Inflammatory macrophage treated with lipopolysaccharide for 4 hours (primary cell): ENCODE data around the gene IBA57.
A peak's percentile ranks its signal among the peaks of the same experiment; 100 is the strongest.

Source experiments
- DNase-seq: peaks from one replicate; pipeline ENCODE4 v3.0.0-alpha.2; 2020

Gene IBA57

DNA sequence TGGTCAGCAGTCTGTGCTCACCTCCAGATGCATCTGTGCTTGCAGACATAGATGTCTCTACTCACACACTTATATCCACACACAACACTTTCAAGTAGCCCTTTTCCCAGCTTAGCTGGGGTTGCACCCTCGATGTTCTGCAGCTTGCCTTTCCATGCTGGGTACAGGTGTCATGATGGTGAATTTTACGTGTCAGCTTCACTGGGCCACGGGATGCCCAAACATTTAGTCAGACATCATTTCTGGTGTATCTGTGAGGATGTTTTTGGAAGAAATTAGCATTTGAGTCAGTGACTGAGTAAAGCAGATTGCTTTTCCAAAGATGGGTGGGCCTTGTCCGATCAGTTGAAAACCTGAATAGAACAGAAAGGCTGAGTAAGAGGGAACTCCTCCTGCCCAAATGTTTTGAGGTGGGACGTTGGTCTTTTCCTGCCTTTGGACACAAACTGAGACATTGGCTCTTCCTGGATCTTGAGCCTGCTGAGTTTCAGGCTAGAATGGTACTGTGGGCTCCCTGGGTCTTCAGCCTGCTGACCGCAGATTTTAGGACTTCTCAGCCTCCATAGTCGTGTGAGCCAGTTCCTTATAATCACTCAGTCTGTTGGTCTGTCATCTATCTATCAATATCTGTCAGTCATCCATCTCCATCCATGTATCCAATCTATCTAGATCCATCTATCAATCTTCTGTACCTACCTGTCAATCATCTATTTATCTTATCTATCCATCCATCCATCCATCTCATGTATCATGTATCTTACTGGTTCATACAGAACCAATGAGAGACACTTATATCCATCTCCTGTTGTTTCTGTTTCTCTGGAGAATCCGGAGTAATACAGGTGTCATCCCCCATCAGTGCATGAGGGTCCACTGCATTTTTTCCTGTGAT lies 29.6 kb downstream of the IBA57 start:
- no peak for DNase-seq

DNA sequence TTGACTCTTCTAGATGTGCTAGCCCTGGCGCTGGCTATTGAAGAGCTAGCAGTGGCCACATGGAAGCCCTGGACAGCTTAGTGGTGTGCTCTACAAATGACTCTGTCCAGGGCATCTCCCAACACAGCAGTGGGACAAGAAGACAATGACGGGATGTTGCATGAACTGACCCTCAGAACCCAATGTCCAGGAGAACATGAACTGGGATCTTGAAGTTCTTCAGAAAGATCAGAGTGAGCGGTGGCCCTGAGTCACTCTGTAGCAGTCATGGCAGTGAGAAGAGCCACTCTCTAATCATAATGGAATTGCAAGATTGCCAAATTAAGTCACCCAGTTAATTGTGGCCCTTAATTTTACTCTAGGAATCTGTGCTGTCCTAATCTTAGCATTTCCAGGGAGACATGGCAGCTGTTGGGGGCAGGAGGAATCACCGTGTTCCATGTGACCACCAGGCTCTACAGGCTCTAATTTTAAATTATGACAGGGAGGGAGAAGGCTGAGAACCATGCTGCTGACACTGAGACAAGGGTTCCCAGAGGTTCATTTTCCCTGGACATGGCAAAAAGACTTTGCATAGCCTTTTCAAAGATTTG lies 32.0 kb downstream of the IBA57 start:
- DNase-seq: no peak

DNA sequence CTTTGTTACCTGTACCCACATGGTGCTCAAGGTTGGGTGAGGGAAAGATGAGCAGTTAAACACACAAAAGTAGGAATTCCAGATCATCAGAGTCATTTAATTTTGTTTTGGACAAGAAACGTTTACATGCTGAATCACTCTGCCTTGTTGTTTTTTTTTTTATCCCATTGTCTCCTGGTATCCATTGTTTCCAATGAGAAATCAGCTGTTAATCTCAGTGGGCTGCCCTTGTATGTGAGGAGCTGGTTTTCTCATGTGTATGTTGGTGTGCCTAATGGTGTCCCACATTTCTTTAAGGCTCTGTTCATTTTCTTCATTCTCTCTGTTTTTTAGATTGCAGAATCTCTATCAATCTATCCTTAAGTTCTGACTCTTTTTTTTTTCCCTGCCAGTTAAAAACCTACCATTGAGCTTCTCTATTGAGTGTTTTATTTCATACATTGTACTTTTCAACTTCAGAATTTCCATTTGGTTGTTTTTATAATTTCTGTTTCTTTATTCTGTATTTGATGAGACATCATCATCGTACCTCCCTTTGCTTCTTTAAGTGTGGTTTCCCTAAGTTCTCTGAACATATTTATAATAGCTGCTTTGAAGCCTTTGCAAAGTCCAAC lies 33.5 kb downstream of the IBA57 start:
- DNase-seq: no peak

DNA sequence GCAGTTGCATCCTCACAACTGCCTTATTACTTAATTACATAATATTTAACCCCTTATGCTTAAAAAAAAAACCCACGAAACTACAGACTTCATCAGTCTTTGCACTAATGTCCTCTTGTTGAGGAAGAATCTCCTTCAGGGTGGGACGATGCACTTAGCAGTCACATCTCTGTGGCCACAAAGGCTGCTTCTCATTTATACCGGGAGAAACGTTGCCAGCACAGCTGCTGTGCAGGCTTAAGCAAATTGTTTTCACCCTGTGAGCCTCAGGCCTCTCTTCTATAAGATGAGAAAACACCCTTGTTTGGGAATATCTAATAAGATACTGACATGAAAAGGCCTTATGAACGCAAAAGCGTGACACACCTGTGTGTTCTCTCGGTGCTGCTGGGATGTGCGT lies 39.4 kb downstream of the IBA57 start:
- no peak for DNase-seq

DNA sequence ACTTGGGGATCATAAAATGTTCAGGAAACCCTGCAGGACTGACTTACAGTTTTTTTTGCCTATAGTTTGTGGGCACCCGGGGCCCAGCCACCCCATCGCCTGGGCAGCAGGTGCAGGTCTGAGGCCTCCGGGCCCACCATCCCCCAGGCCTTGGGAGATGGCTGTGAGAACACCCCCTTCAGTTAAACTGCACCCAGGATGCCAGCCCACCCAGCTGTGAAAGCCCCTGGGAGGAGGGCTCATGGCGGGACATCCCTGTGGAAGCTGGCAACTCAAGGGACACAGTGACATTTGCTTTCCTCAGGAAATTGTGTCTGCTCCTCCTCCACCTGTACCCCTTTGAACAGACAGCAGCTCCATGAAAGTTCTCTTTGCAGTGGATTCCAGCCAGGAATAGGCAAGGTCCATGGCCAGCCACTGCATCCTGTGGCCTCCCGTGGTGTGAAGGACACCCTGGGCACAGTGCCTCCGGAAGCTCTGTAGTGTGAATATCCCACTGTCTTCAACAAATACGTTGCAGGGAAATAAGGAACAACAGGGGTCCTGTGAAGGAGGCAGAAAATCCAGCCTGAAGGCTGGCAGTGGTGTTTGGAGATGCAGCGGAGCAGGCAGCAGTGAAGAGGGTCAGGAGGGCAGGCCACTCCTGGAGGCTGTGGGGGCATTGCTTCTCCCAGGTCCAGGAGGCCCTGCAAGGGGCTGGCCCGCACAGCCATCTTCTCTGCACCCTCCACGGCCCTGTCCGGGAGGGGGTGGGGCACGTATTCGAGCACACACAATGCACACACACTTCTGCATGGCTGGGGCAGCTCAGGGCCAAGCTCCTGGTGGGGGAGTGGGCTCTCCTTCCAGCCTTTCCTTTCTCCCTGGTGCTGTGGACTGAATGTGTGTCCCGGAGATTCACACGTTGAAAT lies 40.2 kb downstream of the IBA57 start:
- no peak for DNase-seq

DNA sequence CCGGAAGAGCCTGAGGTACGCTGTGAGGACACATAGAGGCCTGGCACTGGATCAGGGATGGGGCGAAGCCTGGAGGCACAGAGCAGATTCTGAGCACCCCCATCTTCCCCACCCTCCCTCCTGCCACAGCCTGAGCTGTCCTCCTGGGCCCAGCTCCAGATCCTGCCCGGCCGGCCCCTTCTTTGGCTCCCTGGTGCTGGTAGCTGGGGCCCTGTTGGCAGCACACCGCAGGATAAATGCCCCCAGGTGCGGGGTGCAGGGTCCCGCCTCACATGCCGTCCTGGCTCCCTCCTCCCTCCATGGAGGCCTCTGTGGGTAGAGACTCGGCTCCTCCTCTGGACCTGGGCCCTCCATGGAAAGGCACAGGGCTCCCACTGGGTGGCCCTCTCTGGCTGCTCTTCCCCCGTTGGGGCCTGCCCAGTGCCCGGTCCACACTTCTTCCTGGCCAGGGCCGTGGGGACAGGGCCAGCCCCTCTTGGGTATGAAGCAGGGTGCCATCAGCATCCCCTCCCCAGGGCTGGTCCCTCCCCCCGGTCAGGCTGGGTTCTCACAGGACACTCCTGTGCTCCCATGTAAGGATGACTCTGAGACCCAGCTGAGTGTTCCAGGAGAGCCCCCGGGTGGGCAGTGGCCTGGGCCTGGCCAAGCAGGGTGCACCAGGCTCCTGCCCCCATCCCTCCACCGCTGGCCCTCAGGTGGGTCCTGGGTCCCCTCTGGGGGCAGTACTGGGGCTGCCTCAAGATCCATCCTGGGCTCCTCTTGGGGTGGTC lies 41.2 kb downstream of the IBA57 start:
- DNase-seq: no peak

DNA sequence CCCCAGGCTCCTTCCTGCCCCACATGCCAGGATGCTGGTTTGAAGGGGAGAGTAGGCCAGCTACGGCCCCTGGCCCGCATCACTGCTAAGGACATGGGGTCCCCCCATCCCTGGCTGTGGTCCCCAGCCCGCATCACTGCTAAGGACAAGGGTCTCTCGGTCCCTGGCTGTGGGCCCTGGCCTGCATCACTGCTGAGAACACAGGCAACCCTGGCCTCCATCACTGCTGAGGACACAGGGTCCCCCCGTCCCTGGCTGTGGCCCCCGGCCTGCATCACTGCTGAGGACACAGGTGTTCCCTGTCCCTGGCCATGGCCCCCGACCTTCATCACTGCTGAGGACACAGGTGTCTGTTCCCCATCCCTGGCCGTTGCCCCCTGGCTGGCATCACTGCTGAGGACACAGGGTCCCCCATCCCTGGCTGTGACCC lies 41.8 kb downstream of the IBA57 start:
- DNase-seq: no peak

DNA sequence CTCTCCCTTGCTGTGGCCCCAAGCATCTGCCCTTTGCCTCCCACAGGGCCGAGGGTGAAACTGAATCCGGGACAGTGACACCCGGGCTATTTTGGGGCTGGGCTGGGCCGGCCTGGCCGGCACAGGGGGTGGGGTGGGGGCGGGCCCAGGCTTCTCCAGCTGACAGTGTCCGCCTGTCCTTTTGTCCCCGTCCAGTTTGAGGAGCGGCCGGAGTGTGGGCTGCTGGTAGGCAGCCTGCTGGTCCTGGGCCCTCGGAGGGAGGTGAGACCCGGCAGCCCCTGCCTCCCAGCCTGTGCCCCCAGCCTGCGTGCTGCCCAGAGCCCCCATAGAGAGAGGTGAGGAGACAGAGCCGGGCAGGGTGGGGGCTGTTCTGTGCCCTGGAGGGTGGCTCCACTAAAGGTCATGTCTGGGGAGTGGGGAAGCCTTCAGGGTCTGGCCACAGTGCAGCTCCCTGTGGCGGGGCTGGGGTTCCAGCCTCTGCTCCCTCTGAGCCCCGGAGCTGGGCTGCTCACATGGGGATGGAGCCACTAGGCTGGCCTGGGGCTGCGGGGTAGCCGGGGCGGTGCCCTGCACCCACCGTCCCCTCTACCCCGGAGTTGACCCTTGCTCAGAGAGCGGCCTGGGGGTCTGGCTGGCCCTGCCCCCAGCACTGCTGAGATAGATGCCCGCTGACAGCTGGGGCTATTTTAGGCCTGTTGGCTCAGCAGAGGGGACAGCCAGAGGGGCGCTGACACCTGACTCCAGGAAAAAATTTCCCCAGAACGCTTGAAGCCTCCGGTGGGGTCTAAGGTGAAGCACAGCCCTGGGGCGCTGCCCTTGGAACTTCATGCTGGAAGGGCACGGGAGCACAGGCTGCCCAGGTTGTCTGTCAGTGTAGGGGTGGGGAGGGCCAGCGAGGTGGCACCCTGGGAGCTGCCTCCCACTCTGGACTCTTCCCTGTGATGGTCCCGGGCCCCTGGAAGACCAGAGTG lies 42.5 kb downstream of the IBA57 start, which contains the start of gene OBSCN:
TSS of gene OBSCN (plus strand) at position 194 of the 971 bp plus-strand sequence. CDS start 3,740 bp downstream, outside the sequence.
- DNase-seq: no peak

DNA sequence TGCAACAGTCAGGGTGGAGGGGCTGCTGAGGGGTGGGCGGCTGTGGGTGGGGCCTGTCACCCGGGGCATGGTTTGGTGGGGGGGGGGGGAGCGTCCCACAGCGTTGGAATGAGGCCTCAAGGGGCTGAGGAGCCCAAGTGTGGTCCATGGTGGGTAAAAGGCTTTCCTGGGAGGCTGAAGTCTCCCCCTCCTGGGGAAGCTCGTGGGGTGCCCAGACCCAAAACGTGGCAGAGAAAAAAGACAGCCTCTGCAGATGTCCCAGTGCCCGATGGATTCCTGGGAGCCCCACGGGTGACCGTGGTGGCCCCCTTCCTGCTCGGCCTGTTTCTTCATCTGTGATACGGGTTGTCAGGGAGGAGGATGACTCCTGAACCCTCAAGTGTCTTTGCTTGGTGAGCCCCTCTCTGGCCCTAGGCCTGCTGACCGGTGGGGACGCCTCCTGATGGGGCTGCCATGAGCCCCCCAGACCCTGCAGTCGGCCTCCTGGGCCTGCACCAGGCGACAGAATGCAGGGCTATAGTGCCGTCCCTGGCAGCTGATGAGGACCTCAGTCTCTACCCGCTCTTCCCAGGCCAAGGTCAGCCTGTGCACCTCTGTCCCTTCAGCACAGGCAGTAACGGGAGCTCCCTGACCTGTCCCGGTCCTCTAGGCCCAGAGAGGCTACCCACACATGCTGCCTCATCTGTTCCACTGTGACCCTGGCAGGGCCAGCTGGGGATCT lies 43.4 kb downstream of the IBA57 start:
- no peak for DNase-seq

DNA sequence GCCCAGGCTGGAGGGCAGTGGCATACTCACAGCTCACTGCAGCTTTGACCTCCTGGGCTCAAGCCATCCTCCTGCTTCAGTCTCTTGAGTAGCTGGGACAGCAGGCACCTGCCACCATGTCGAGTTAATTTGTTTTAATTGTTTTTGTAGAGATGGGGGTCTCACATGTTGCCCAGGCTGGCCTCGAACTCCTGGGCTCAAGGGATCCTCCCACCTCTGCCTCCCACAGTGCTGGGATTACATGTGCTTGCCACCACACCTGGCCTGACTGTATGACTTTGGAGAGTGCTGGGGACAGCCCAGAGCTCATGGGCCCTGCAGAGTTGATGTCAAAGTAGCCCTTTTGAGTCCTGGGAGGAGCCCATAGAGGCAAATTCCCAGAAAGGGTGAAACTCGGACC lies 44.1 kb downstream of the IBA57 start:
- DNase-seq: no peak

DNA sequence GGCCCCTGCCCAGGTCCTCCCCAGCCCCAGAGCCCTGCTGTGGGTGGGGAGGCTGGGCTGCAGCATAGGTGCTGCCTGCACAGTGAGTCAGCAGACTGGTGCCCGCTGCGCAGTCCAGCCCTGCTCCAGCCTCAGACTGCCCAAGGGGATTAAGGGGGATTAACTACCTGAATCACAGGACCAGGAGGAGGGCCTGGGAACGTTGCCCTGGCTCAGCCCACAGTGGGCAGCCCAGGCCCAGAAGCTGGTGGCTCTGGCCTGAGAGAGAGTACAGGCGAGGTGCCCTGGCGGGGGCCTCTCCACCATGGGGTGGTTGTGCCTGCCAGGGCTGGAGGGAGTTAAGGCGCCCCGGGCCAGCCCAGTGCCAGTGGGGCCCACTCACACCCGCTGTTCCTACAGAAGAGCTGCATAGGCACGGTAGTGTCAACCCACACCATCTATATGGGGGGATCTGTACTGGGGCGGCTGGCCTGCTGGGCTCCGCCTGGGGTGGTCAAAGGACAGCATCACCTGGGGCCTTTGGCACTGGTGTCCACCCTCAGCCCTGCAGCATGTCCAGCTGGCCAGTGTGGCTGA lies 44.6 kb downstream of the IBA57 start:
- DNase-seq: no peak

DNA sequence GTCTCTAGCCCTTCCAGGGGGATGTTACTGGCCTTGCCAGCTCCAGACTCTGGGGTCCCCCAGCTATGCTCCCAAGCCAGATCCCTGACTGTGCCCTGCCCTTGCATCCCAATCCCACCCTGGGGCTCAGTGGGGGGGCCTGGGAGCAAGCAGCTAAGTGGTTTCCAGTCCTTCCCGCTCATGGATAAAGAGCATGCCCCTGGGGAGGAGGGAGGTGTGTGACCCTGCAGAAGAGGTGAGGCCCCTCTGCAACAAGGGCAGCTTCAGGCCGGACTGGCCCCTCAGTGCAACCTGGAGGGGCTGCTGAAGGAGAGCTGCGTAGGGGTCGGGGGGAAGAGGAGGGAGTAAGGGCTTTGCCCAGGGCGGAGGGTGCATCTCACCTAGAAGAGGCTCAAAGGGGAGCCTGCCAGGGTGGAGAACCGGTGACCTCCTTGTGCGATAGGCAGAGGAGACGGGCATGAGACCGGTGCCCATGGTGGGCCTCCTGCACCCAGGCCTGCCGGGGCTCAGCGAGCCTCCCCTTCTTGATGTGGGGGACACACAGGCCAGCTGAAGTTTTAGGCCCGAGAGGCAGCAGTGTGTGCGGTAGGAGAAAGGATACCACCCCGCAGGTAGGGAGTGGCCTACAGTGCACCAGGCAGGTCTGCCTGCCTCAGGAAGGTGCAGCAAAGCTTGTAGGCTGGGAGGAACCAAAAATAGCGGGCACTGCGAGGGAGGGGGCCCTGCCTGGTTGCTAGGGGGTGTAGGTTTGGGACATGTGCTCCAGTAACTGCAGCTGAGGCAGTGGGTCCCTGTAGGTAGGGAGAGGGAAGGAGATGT lies 45.3 kb downstream of the IBA57 start:
- DNase-seq: no peak

DNA sequence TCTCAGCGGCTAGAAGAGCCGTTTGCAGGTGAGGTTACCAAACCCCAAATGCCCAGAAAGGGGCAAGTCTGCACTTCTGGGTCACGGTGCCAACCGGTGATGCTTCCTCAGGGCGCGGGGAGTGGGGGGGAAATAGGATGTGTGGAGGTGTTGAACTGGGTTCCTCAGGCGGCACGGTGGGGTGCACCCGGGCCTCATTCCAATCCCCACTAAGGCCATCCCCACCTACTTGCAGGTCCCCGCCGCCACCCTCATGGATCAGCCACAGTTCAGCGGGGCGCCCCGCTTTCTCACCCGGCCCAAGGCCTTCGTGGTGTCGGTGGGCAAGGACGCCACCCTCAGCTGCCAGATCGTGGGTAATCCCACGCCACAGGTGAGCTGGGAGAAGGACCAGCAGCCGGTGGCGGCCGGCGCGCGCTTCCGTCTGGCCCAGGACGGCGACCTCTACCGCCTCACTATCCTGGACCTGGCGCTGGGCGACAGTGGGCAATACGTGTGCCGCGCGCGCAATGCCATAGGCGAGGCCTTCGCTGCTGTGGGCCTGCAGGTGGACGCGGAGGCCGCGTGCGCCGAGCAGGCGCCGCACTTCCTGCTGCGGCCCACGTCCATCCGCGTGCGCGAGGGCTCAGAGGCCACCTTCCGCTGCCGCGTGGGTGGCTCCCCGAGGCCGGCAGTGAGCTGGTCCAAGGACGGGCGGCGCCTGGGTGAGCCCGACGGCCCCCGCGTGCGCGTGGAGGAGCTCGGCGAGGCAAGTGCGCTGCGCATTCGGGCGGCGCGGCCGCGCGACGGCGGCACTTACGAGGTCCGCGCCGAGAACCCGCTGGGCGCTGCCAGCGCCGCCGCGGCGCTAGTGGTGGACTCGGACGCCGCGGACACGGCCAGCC lies 46.2 kb downstream of the IBA57 start:
- no peak for DNase-seq

DNA sequence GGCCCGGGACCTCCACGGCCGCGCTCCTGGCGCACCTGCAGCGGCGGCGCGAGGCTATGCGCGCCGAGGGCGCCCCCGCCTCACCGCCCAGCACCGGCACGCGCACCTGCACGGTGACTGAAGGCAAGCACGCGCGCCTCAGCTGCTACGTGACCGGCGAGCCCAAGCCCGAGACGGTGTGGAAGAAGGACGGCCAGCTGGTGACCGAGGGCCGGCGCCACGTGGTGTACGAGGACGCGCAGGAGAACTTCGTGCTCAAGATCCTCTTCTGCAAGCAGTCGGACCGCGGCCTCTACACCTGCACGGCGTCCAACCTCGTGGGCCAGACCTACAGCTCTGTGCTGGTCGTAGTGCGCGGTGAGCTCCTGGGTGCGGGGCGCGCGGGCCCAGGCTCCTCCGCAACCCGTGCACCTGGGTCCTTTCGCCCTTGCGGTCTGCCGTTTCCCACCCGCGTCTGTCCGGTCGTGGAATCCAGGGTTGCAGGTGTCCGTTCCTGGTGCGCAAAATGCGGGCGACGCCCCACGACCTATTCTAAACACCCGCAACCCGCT lies 46.9 kb downstream of the IBA57 start:
- DNase-seq: no peak

DNA sequence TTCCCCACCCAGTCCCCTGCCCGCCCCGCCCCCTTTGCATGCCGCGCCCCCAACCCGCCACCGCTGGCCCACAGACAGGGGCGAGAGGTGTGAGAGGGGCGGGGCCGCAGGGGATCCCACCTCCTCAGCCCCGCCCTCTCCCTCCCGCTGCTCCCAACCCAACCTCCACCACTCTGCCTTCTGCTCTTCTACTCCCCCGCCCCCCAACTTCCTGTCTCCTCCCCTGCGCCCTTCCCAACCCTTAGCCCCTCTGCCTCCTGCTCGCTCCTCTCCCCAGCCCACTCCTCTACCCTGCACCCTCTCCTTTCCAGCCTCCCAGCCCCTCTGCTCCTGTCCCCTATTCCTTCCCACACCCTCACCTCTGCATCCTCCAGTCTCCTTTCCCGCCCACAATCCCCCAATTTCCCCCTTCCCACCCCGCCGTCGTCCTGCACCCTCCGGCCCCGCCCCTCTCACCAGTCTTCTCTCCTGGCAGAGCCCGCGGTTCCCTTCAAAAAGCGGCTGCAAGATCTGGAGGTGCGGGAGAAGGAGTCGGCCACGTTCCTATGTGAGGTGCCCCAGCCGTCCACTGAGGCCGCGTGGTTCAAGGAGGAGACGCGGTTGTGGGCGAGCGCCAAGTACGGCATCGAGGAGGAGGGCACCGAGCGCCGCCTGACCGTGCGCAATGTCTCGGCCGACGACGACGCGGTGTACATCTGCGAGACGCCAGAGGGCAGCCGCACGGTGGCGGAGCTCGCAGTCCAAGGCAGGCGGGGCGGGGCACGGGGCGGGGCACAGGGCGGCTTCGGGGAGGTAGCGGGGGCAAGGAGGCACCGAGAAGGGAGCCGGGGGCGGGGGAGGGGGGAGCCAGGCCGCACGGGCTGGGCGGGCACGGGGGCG lies 47.6 kb downstream of the IBA57 start:
- DNase-seq: peak; percentile 89
